CD14-positive monocyte (primary cell): ENCODE data around the gene ARHGAP15. TPM values are rescaled to one million over a fixed set of nuclear protein-coding genes. Genes with fewer than 3 reads are reported as not detected.

Source experiments
- DNase-seq, 3 donors: peaks; one replicate each; pipeline ENCODE4 v3.0.0-alpha.2; 2011 to 2022
- H2AFZ ChIP-seq: 2 replicates; pipeline ENCODE4 v1.6.0; 2012; ENCODE audit warnings: mild to moderate bottlenecking, low read depth, low read length, inconsistent platforms; ENCODE audit not compliant: insufficient read depth, poor library complexity, severe bottlenecking
- H3K27ac ChIP-seq, 2 donors: 1 replicate in 1 of 2; 2 replicates in 1 of 2; pipeline ENCODE4 v1.5.1; 2012 to 2013; ENCODE audit warnings: low read length in 2 of 2, control low read depth in 1 of 2, inconsistent platforms in 1 of 2, low read depth in 1 of 2, mild to moderate bottlenecking in 1 of 2
- H3K27me3 ChIP-seq, 2 donors: one replicate each; pipeline versions ENCODE4 v1.6.0 to v1.6.1; 2011 to 2013; ENCODE audit warnings: low read length in 2 of 2; ENCODE audit not compliant: control insufficient read depth in 2 of 2, insufficient read depth in 2 of 2
- H3K36me3 ChIP-seq, 2 donors: replicated peaks in 1 of 2; 1 replicate in 1 of 2; 2 replicates in 1 of 2; pipeline versions ENCODE4 v1.5.1 to v1.6.1; 2012 to 2013; ENCODE audit warnings: low read length in 2 of 2, control low read depth in 1 of 2, inconsistent platforms in 1 of 2, mild to moderate bottlenecking in 1 of 2; ENCODE audit not compliant: insufficient read depth in 2 of 2, control insufficient read depth in 1 of 2
- H3K4me1 ChIP-seq, 2 donors: 1 replicate in 1 of 2; 2 replicates in 1 of 2; pipeline versions ENCODE4 v1.5.1 to v1.6.1; 2012 to 2013; ENCODE audit warnings: low read length in 2 of 2, control low read depth in 1 of 2, inconsistent platforms in 1 of 2, mild to moderate bottlenecking in 1 of 2, moderate library complexity in 1 of 2; ENCODE audit not compliant: insufficient read depth in 2 of 2, control insufficient read depth in 1 of 2
- H3K4me2 ChIP-seq: replicated peaks from 2 replicates; pipeline ENCODE3; 2012; ENCODE audit warnings: low read length, moderate library complexity, mild to moderate bottlenecking; ENCODE audit not compliant: poor library complexity, severe bottlenecking; ENCODE audit errors: extremely low read depth
- H3K4me3 ChIP-seq, 3 experiments: fragments of 200-600 bp in 1 of 3; sonication (generic) in 1 of 3; replicated peaks in 1 of 3; 1 replicate in 2 of 3; 2 replicates in 1 of 3; pipeline ENCODE4 v1.5.1; 2011 to 2013; ENCODE audit warnings: low read length in 3 of 3, mild to moderate bottlenecking in 3 of 3, control low read depth in 2 of 3, low read depth in 2 of 3, inconsistent platforms in 1 of 3, moderate library complexity in 1 of 3
- H3K79me2 ChIP-seq: 2 replicates; pipeline ENCODE4 v1.6.0; 2012; ENCODE audit warnings: mild to moderate bottlenecking, control low read depth, inconsistent platforms, low read length, moderate library complexity; ENCODE audit not compliant: insufficient read depth
- H3K9ac ChIP-seq: 2 replicates; pipeline ENCODE4 v1.6.0; 2017; ENCODE audit warnings: low read length, mild to moderate bottlenecking; ENCODE audit not compliant: insufficient read depth, poor library complexity, severe bottlenecking
- H3K9me3 ChIP-seq, 2 donors: replicated peaks in 1 of 2; 1 replicate in 1 of 2; 2 replicates in 1 of 2; pipeline versions ENCODE4 v1.5.1 to v1.6.1; 2012 to 2013; ENCODE audit warnings: low read length in 2 of 2, control low read depth in 1 of 2; ENCODE audit not compliant: control insufficient read depth in 1 of 2, insufficient read depth in 1 of 2
- H4K20me1 ChIP-seq: 2 replicates; pipeline ENCODE4 v1.6.0; 2012; ENCODE audit warnings: mild to moderate bottlenecking, low read length, control low read depth, moderate library complexity; ENCODE audit not compliant: insufficient read depth
- H3K27ac Mint-ChIP-seq, 7 donors: one replicate each; pipeline ENCODE4 v1.8.0; 2020; ENCODE audit warnings: mild to moderate bottlenecking in 7 of 7, mixed read lengths in 7 of 7, moderate library complexity in 6 of 7, inconsistent platforms in 2 of 7
- H3K27me3 Mint-ChIP-seq, 3 donors: one replicate each; pipeline ENCODE4 v1.8.0; 2021 to 2022; ENCODE audit warnings: low read depth in 3 of 3, mild to moderate bottlenecking in 3 of 3, mixed read lengths in 3 of 3, moderate library complexity in 3 of 3, inconsistent platforms in 1 of 3
- H3K36me3 Mint-ChIP-seq, 2 donors: one replicate each; pipeline ENCODE4 v1.8.0; 2020; ENCODE audit warnings: mixed read lengths in 2 of 2, inconsistent platforms in 1 of 2, mild to moderate bottlenecking in 1 of 2
- H3K4me1 Mint-ChIP-seq: one replicate; pipeline ENCODE4 v1.8.0; 2020; ENCODE audit warnings: mild to moderate bottlenecking, mixed read lengths
- H3K4me3 Mint-ChIP-seq, 2 donors: one replicate each; pipeline ENCODE4 v1.8.0; 2020; ENCODE audit warnings: mild to moderate bottlenecking in 2 of 2, mixed read lengths in 2 of 2, moderate library complexity in 1 of 2
- H3K9me3 Mint-ChIP-seq, 7 donors: one replicate each; pipeline ENCODE4 v1.8.0; 2020 to 2022; ENCODE audit warnings: mixed read lengths in 7 of 7, mild to moderate bottlenecking in 6 of 7, moderate library complexity in 6 of 7, inconsistent platforms in 2 of 7
- WGBS: methylation state at CpG from one replicate; pipeline ENCODE4 v1.1.5; 2013; ENCODE audit warnings: missing lambda C conversion rate; ENCODE audit not compliant: insufficient coverage; 5-methylcytosine and 5-hydroxymethylcytosine counted together
- intact Hi-C, 2 donors: fragments of 100-400 bp; cut with micrococcal nuclease; formaldehyde crosslinking; loops; one replicate each; pipeline versions ENCODE4 v1.15.0 to v1.15.1; 2023
- polyA plus RNA-seq, 3 donors: library from polyadenylated mRNA; depleted of rRNA in 1 of 3; unstranded in 2 of 3; stranded (reverse) in 1 of 3; fragments of 300-500 nt in 2 of 3; fragments of >200 nt in 1 of 3; fragmentation: Illumina TruSeq in 2 of 3; gene quantifications; 1 replicate in 2 of 3; 2 replicates in 1 of 3; pipeline ENCODE4 v1.2.3, GENCODE V29; 2012 to 2021
- TF ChIP-seq, protein P1 (sequence below): fragments of 200-600 bp; IDR thresholded peaks from one replicate; pipeline ENCODE4 v1.8.0; 2022; ENCODE audit warnings: antibody characterized with exemption, mild to moderate bottlenecking

Gene ARHGAP15
- polyA plus RNA-seq, 3 donors, result 35.4 to 50.9 (median 50.7) TPM

- Mint-ChIP-seq H3K36me3 (peaks cover 2 to 3% of the 10 kb centered on the region in 2 donors), H3K4me1 (peaks cover 84% of the 10 kb centered on the region), H3K27ac (peak overlapping the region; percentile 73 to 93 (median 89)), H3K9me3 (no peaks in the 10 kb centered on the region), H3K27me3 (no peaks in the 10 kb centered on the region), H3K4me3 (peak overlapping the region; percentile 5 to 42)
- Histone ChIP-seq H3K4me1 (peaks cover 81 to 94% of the 10 kb centered on the region in 2 donors), H3K9me3 (no peaks in the 10 kb centered on the region), H2AFZ (peak overlapping the region; percentile 27), H3K27ac (peak overlapping the region; percentile 81 to 87), H4K20me1 (no peaks in the 10 kb centered on the region), H3K4me3 (peak overlapping the region in 2 of 3 experiments; percentile 32 to 51), H3K36me3 (no peaks in the 10 kb centered on the region), H3K9ac (peak overlapping the region; percentile 45), H3K27me3 (no peaks in the 10 kb centered on the region), H3K4me2 (peak overlapping the region; percentile 67), H3K79me2 (peaks cover 85% of the 10 kb centered on the region)
- TF ChIP-seq, protein P1, sequence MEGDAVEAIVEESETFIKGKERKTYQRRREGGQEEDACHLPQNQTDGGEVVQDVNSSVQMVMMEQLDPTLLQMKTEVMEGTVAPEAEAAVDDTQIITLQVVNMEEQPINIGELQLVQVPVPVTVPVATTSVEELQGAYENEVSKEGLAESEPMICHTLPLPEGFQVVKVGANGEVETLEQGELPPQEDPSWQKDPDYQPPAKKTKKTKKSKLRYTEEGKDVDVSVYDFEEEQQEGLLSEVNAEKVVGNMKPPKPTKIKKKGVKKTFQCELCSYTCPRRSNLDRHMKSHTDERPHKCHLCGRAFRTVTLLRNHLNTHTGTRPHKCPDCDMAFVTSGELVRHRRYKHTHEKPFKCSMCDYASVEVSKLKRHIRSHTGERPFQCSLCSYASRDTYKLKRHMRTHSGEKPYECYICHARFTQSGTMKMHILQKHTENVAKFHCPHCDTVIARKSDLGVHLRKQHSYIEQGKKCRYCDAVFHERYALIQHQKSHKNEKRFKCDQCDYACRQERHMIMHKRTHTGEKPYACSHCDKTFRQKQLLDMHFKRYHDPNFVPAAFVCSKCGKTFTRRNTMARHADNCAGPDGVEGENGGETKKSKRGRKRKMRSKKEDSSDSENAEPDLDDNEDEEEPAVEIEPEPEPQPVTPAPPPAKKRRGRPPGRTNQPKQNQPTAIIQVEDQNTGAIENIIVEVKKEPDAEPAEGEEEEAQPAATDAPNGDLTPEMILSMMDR, result no peak
- 4% methylated on average over 3 of the region's 4 CpGs for WGBS
- DNase-seq, result peak; percentile 70 to 93 (median 84)
- intact Hi-C loops, result no loop called here
These were observed 21.1 kb downstream of the ARHGAP15 start for GRCh38 chr2:143150287-143150686.

GRCh38 chr2:143151111-143151752, 22.0 kb downstream of the ARHGAP15 start:
- DNase-seq, result no peak
- Mint-ChIP-seq H3K4me1 (peaks cover 82% of the 10 kb centered on the region), H3K27me3 (no peaks in the 10 kb centered on the region), H3K9me3 (no peaks in the 10 kb centered on the region), H3K36me3 (peaks cover 10 to 12% of the 10 kb centered on the region in 2 donors), H3K27ac (peak overlapping the region; percentile 73 to 94 (median 87)), H3K4me3 (no peak overlapping the region)
- Histone ChIP-seq H3K4me1 (peaks cover 78 to 91% of the 10 kb centered on the region in 2 donors), H3K27ac (peak overlapping the region in 1 of 2 donors; percentile 87), H3K36me3 (peaks cover 0 to 9% of the 10 kb centered on the region in 2 donors), H4K20me1 (no peaks in the 10 kb centered on the region), H3K9me3 (no peaks in the 10 kb centered on the region), H2AFZ (no peak overlapping the region), H3K4me2 (peak overlapping the region; percentile 67), H3K9ac (no peak overlapping the region), H3K4me3 (peak overlapping the region in 1 of 3 experiments; percentile 51), H3K79me2 (peaks cover 86% of the 10 kb centered on the region), H3K27me3 (no peaks in the 10 kb centered on the region)
- intact Hi-C loops, result no loop called here
- WGBS, result no CpG with 5 or more reads among the region's 1 CpG
- TF ChIP-seq, protein P1, result no peak
